Keratinocyte (primary cell): ENCODE results near the gene NRN1L. TPM values are rescaled to one million over a fixed set of nuclear protein-coding genes. Genes with fewer than 3 reads are reported as not detected.

ENCODE experiments used
- DNase-seq: peaks from one replicate; pipeline ENCODE4 v3.0.0-alpha.2; 2011; ENCODE audit warnings: low read depth, missing footprints, low spot score
- FAIRE-seq: peaks from 2 replicates; lab custom pipeline; 2011; peaks lifted over from hg19 to GRCh38; lab: Jason Lieb, UNC
- H2AFZ ChIP-seq: 2 replicates; pipeline ENCODE4 v1.6.0; 2012; ENCODE audit warnings: low read length, control low read depth, inconsistent platforms; ENCODE audit not compliant: control insufficient read depth
- H3K27ac ChIP-seq: 2 replicates; pipeline ENCODE4 v1.5.1; 2011; ENCODE audit warnings: low read length; ENCODE audit not compliant: control insufficient read depth, insufficient read depth
- H3K27me3 ChIP-seq: 3 replicates; pipeline ENCODE4 v1.6.0; 2011; ENCODE audit warnings: low read length; ENCODE audit not compliant: control insufficient read depth, insufficient read depth; ENCODE audit errors: extremely low read depth
- H3K36me3 ChIP-seq, 2 experiments: 2 replicates in 1 of 2; 3 replicates in 1 of 2; pipeline ENCODE4 v1.5.1; 2011; ENCODE audit warnings: low read length in 2 of 2, mild to moderate bottlenecking in 1 of 2; ENCODE audit not compliant: control insufficient read depth in 2 of 2, insufficient read depth in 2 of 2; ENCODE audit errors: extremely low read depth in 1 of 2
- H3K4me1 ChIP-seq: 3 replicates; pipeline ENCODE4 v1.5.1; 2011; ENCODE audit warnings: low read length; ENCODE audit not compliant: control insufficient read depth, insufficient read depth; ENCODE audit errors: extremely low read depth
- H3K4me2 ChIP-seq: 3 replicates; pipeline ENCODE4 v1.6.0; 2011; ENCODE audit warnings: low read depth, low read length; ENCODE audit not compliant: control insufficient read depth, insufficient read depth; ENCODE audit errors: extremely low read depth
- H3K4me3 ChIP-seq, 3 experiments: fragments of 200-600 bp in 1 of 3; sonication (generic) in 1 of 3; 2 replicates in 2 of 3; 3 replicates in 1 of 3; pipeline ENCODE4 v1.5.1; 2011 to 2016; ENCODE audit warnings: low read length in 3 of 3, mild to moderate bottlenecking in 3 of 3, control low read depth in 2 of 3, inconsistent platforms in 1 of 3, low read depth in 1 of 3, mixed read lengths in 1 of 3, mixed run types in 1 of 3, moderate library complexity in 1 of 3; ENCODE audit not compliant: control insufficient read depth in 2 of 3, insufficient read depth in 2 of 3; ENCODE audit errors: extremely low read depth in 1 of 3
- H3K79me2 ChIP-seq: 2 replicates; pipeline ENCODE4 v1.6.0; 2012; ENCODE audit warnings: low read length; ENCODE audit not compliant: control insufficient read depth, insufficient read depth
- H3K9ac ChIP-seq: 3 replicates; pipeline ENCODE4 v1.6.0; 2011; ENCODE audit warnings: low read length; ENCODE audit not compliant: control insufficient read depth, insufficient read depth; ENCODE audit errors: extremely low read depth
- H3K9me1 ChIP-seq: 3 replicates; pipeline ENCODE4 v1.6.0; 2011; ENCODE audit warnings: low read length; ENCODE audit not compliant: control insufficient read depth, insufficient read depth; ENCODE audit errors: extremely low read depth
- H3K9me3 ChIP-seq: 2 replicates; pipeline ENCODE4 v1.5.1; 2012; ENCODE audit warnings: low read depth, low read length; ENCODE audit not compliant: control insufficient read depth
- H4K20me1 ChIP-seq: 3 replicates; pipeline ENCODE4 v1.6.0; 2011; ENCODE audit warnings: low read length; ENCODE audit not compliant: control insufficient read depth, insufficient read depth; ENCODE audit errors: extremely low read depth
- EZH2 ChIP-seq: IDR thresholded peaks from one replicate; pipeline ENCODE4 v1.6.1; 2012; ENCODE audit warnings: inconsistent platforms, mild to moderate bottlenecking, low read length, moderate library complexity
- dilution Hi-C: fragments of 300-500 bp; cut with MboI; formaldehyde crosslinking; loops from one replicate; pipeline ENCODE4 v1.7.0; 2020; ENCODE audit warnings: low sequenced_read_pairs; ENCODE audit not compliant: extremely low pct_ligation_motif_present
- polyA plus RNA-seq, 5 experiments: library from polyadenylated mRNA; depleted of rRNA in 3 of 5; stranded (reverse) in 3 of 5; stranded (forward) in 1 of 5; unstranded in 1 of 5; fragments of >200 nt; gene quantifications; 1 replicate in 1 of 5; 2 replicates in 3 of 5; 3 replicates in 1 of 5; pipeline versions ENCODE4 v1.2.1 to v1.2.3, GENCODE V29; 2011 to 2012; ENCODE audit warnings: missing spikeins in 2 of 5, low read depth in 1 of 5, low replicate concordance in 1 of 5
- TF ChIP-seq, protein P1 (sequence below), 3 experiments: IDR thresholded peaks in 1 of 3; conservative IDR thresholded peaks in 1 of 3; optimal IDR thresholded peaks in 1 of 3; 2 replicates in 2 of 3; 3 replicates in 1 of 3; pipeline versions ENCODE3 to v1.5.1; 2011; ENCODE audit warnings: low read length in 3 of 3, mild to moderate bottlenecking in 3 of 3, moderate library complexity in 2 of 3, control low read depth in 1 of 3, inconsistent platforms in 1 of 3; ENCODE audit not compliant: insufficient read depth in 2 of 3; ENCODE audit errors: extremely low read depth in 1 of 3

NRN1L gene
- polyA plus RNA-seq, 1 donor (not counting 4 experiments of a cell fraction or from before 2014, with no cell fraction given) = not detected

DNA sequence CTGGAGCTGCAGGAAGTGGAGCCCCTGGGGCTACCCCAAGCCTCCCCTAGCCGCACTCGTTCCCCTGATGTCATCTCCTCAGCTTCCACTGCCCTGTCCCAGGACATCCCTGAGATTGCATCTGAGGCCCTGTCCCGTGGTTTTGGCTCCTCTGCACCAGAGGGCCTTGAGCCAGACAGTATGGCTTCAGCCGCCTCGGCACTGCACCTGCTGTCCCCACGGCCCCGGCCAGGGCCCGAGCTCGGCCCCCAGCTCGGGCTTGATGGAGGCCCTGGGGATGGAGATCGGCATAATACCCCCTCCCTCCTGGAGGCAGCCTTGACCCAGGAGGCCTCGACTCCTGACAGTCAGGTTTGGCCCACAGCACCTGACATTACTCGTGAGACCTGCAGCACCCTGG, 4.1 kb upstream of the NRN1L start:
- H3K36me3 ChIP-seq = peaks cover 61 to 64% of the 10 kb centered on the region in 2 experiments
- no peak for FAIRE-seq

DNA sequence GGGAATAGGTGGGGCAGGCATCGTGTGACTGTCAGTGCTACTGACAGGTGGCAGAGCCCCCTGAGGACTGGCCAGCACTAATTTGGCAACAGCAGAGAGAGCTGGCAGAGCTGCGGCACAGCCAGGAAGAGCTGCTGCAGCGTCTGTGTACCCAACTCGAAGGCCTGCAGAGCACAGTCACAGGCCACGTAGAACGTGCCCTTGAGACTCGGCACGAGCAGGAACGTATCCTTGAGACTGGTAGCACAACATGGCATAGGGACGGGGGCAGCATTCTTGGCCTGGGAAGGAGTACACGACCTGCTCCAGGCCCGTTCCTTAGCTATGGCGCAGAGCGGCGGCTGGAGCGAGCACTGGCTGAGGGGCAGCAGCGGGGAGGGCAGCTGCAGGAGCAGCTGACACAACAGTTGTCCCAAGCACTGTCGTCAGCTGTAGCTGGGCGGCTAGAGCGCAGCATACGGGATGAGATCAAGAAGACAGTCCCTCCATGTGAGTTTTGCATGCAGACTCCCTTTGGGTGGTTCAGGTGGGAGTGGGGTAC, 3.0 kb upstream of the NRN1L start:
- Histone ChIP-seq H3K4me2 (no peak overlapping the region), H3K4me3 (no peak overlapping the region), H3K9me1 (no peaks in the 10 kb centered on the region), H2AFZ (no peak overlapping the region), H3K27ac (no peak overlapping the region), H4K20me1 (peaks cover 15% of the 10 kb centered on the region), H3K27me3 (no peaks in the 10 kb centered on the region), H3K4me1 (peaks cover 4% of the 10 kb centered on the region), H3K79me2 (no peaks in the 10 kb centered on the region), H3K36me3 (peaks cover 55 to 59% of the 10 kb centered on the region in 2 experiments), H3K9me3 (no peaks in the 10 kb centered on the region), H3K9ac (no peak overlapping the region)
- DNase-seq (no peak), FAIRE-seq (no peak)
- dilution Hi-C loops = no loop called here
- TF ChIP-seq EZH2 = no peak
- TF ChIP-seq, protein P1, sequence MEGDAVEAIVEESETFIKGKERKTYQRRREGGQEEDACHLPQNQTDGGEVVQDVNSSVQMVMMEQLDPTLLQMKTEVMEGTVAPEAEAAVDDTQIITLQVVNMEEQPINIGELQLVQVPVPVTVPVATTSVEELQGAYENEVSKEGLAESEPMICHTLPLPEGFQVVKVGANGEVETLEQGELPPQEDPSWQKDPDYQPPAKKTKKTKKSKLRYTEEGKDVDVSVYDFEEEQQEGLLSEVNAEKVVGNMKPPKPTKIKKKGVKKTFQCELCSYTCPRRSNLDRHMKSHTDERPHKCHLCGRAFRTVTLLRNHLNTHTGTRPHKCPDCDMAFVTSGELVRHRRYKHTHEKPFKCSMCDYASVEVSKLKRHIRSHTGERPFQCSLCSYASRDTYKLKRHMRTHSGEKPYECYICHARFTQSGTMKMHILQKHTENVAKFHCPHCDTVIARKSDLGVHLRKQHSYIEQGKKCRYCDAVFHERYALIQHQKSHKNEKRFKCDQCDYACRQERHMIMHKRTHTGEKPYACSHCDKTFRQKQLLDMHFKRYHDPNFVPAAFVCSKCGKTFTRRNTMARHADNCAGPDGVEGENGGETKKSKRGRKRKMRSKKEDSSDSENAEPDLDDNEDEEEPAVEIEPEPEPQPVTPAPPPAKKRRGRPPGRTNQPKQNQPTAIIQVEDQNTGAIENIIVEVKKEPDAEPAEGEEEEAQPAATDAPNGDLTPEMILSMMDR (optimal IDR thresholded peaks at IDR 0.05 in 1 of 3, IDR thresholded peaks at IDR 0.05 in 1 of 3, conservative IDR thresholded peaks at IDR 0.05 in 1 of 3; ENCODE audit: extremely low read depth in 1 of 3, insufficient read depth in 2 of 3, low read length in 3 of 3) = no peak

More for the DNA sequence above, 4.1 kb upstream of the NRN1L start:
- H3K27me3 ChIP-seq = no peaks in the 10 kb centered on the region
- no peak overlapping the region for H3K27ac ChIP-seq
- H4K20me1 ChIP-seq = peaks cover 15% of the 10 kb centered on the region
- H3K4me1 ChIP-seq = peaks cover 4% of the 10 kb centered on the region
- no peak overlapping the region for H3K9ac ChIP-seq
- no peak overlapping the region for H3K4me3 ChIP-seq
- no peaks in the 10 kb centered on the region for H3K9me1 ChIP-seq
- dilution Hi-C loops = no loop called here
- no peak overlapping the region for H3K4me2 ChIP-seq
- peaks cover 4% of the 10 kb centered on the region for H3K79me2 ChIP-seq
- no peak for DNase-seq
- TF ChIP-seq, protein P1 (optimal IDR thresholded peaks at IDR 0.05 in 1 of 3, IDR thresholded peaks at IDR 0.05 in 1 of 3, conservative IDR thresholded peaks at IDR 0.05 in 1 of 3; ENCODE audit: extremely low read depth in 1 of 3, insufficient read depth in 2 of 3, low read length in 3 of 3) = no peak
- no peaks in the 10 kb centered on the region for H3K9me3 ChIP-seq
- H2AFZ ChIP-seq = no peak overlapping the region
